CD4-positive, alpha-beta T cell (primary cell): ENCODE measurements around the gene COL15A1. TPM values are rescaled to one million over a fixed set of nuclear protein-coding genes. Genes with fewer than 3 reads are reported as not detected.

Experiments
- ATAC-seq: fragments of 200-7000 bp; cut with Tn5 transposase; one replicate; pipeline ENCODE4 v1.10.0; 2022; ENCODE audit warnings: mild to moderate bottlenecking; ENCODE audit not compliant: poor library complexity
- CTCF ChIA-PET: fragments of 350-600 bp; sonication (Branson Sonifier 250); formaldehyde crosslinking; loops from one replicate; lab custom pipeline; 2021; ENCODE audit warnings: antibody characterized with exemption, inconsistent platforms; lab: Charles Lee
- POLR2A ChIA-PET: fragments of 350-600 bp; sonication (Branson Sonifier 250); formaldehyde crosslinking; loops from one replicate; lab custom pipeline; 2021; ENCODE audit warnings: antibody characterized with exemption, inconsistent platforms; lab: Charles Lee
- DNase-seq, 14 experiments: peaks; one replicate each; pipeline ENCODE4 v3.0.0-alpha.2; 2013 to 2020; ENCODE audit warnings: mixed read lengths in 2 of 14
- H3K27ac ChIP-seq, 2 donors: one replicate each; pipeline versions ENCODE4 v1.5.1 to v1.7.0; 2013; ENCODE audit warnings: low read length in 2 of 2, low read depth in 1 of 2, mild to moderate bottlenecking in 1 of 2
- H3K27me3 ChIP-seq, 2 experiments: 1 replicate in 1 of 2; 2 replicates in 1 of 2; pipeline versions ENCODE4 v1.6.1 to v1.7.0; 2013; ENCODE audit warnings: low read length in 2 of 2, control low read depth in 1 of 2, mild to moderate bottlenecking in 1 of 2, moderate library complexity in 1 of 2; ENCODE audit not compliant: insufficient read depth in 2 of 2, control insufficient read depth in 1 of 2
- H3K36me3 ChIP-seq: one replicate; pipeline ENCODE4 v1.6.1; 2013; ENCODE audit warnings: low read length, control low read depth; ENCODE audit not compliant: insufficient read depth
- H3K4me1 ChIP-seq: one replicate; pipeline ENCODE4 v1.6.1; 2013; ENCODE audit warnings: low read length, control low read depth; ENCODE audit not compliant: insufficient read depth
- H3K4me3 ChIP-seq: one replicate; pipeline ENCODE4 v1.5.1; 2013; ENCODE audit warnings: mild to moderate bottlenecking, low read length, moderate library complexity
- H3K9me3 ChIP-seq, 2 experiments: 1 replicate in 1 of 2; 2 replicates in 1 of 2; pipeline versions ENCODE4 v1.6.1 to v1.7.0; 2013; ENCODE audit warnings: low read length in 2 of 2, mild to moderate bottlenecking in 2 of 2, control low read depth in 1 of 2, moderate library complexity in 1 of 2; ENCODE audit not compliant: control insufficient read depth in 1 of 2, insufficient read depth in 1 of 2
- H3K27ac Mint-ChIP-seq: one replicate; pipeline ENCODE4 v1.8.0; 2020; ENCODE audit warnings: mixed read lengths
- H3K27me3 Mint-ChIP-seq: one replicate; pipeline ENCODE4 v1.8.0; 2021; ENCODE audit warnings: mixed read lengths
- H3K36me3 Mint-ChIP-seq: one replicate; pipeline ENCODE4 v1.8.0; 2021; ENCODE audit warnings: low read depth, mixed read lengths
- H3K4me1 Mint-ChIP-seq: one replicate; pipeline ENCODE4 v1.8.0; 2021; ENCODE audit warnings: low read depth, mixed read lengths
- H3K4me3 Mint-ChIP-seq: one replicate; pipeline ENCODE4 v1.8.0; 2020; ENCODE audit warnings: mild to moderate bottlenecking, mixed read lengths
- H3K9me3 Mint-ChIP-seq: one replicate; pipeline ENCODE4 v1.8.0; 2020; ENCODE audit warnings: mixed read lengths
- CTCF ChIP-seq: fragments of 200-600 bp; IDR thresholded peaks from one replicate; pipeline ENCODE4 v1.8.0; 2022; ENCODE audit warnings: antibody characterized with exemption, mild to moderate bottlenecking
- intact Hi-C, 2 experiments: fragments of 100-400 bp; cut with DNase I in 1 of 2; cut with micrococcal nuclease in 1 of 2; formaldehyde crosslinking; loops; one replicate each; pipeline versions ENCODE4 v1.15.1 to v1.9.0; 2023 to 2025; cut with DNase I, micrococcal nuclease
- total RNA-seq, 174 experiments: library from RNA in 2 of 174; stranded (reverse) in 2 of 174; gene quantifications; one replicate each; pipeline ENCODE4 v1.2.3 and lab custom pipeline; 2021 to 2026

COL15A1 gene
- total RNA-seq, 2 experiments from 2014 or later: not detected

GRCh38 chr9:99076483-99077171 lies 132.9 kb downstream of the COL15A1 start:
- H3K27ac Mint-ChIP-seq: peak overlapping the region; percentile 68
- TF ChIP-seq CTCF: no peak
- Histone ChIP-seq H3K4me3 (no peak overlapping the region), H3K36me3 (no peaks in the 10 kb centered on the region), H3K4me1 (peaks cover 37% of the 10 kb centered on the region), H3K27ac (peak overlapping the region in 1 of 2 donors; percentile 64), H3K9me3 (no peaks in the 10 kb centered on the region), H3K27me3 (no peaks in the 10 kb centered on the region)
- peaks cover 61% of the 10 kb centered on the region for H3K4me1 Mint-ChIP-seq
- H3K36me3 Mint-ChIP-seq: no peaks in the 10 kb centered on the region
- DNase-seq (peak in 11 of 14 experiments; percentile 17 to 83 (median 44)), ATAC-seq (peak; percentile 93)
- ChIA-PET POLR2A (interaction anchor here (1.0 to 3.0 kb wide), 8 partner anchors 9 to 63 kb away, joined by 3 to 38 read pairs (median 6); partner anchors contain the start of gene TGFBR1), CTCF (interaction anchor here (0.6 kb wide), 1 partner anchor 1133 kb away, joined by 3 read pairs; no protein-coding TSS in a partner anchor)
- no peaks in the 10 kb centered on the region for H3K27me3 Mint-ChIP-seq
- no peaks in the 10 kb centered on the region for H3K9me3 Mint-ChIP-seq
- intact Hi-C loops: loop anchor here in 1 of 2 experiments (2.0 kb wide), 2 partner anchors 18 to 28 kb away; partner anchors contain the start of gene TGFBR1
- H3K4me3 Mint-ChIP-seq: peak overlapping the region; percentile 42

- CTCF ChIA-PET: no interaction called here
- intact Hi-C loops: no loop called here
- no peaks in the 10 kb centered on the region for H3K9me3 Mint-ChIP-seq
- no peaks in the 10 kb centered on the region for H3K36me3 Mint-ChIP-seq
- no peaks in the 10 kb centered on the region for H3K36me3 ChIP-seq
- no peak overlapping the region for H3K4me3 ChIP-seq
- ATAC-seq: no peak
- no peaks in the 10 kb centered on the region for H3K9me3 ChIP-seq
- H3K27me3 ChIP-seq: no peaks in the 10 kb centered on the region
- no peak for DNase-seq
- H3K27ac Mint-ChIP-seq: no peak overlapping the region
- H3K27me3 Mint-ChIP-seq: no peaks in the 10 kb centered on the region
- H3K27ac ChIP-seq: no peak overlapping the region
- peaks cover 57% of the 10 kb centered on the region for H3K4me1 Mint-ChIP-seq
- TF ChIP-seq CTCF: no peak
- peaks cover 36% of the 10 kb centered on the region for H3K4me1 ChIP-seq
- no peak overlapping the region for H3K4me3 Mint-ChIP-seq
- POLR2A ChIA-PET: no interaction called here
Measured at GRCh38 chr9:99078717-99079116, 135.0 kb downstream of the COL15A1 start.

- no peak for DNase-seq
- TF ChIP-seq CTCF: no peak
- H3K4me3 Mint-ChIP-seq: no peak overlapping the region
- ChIA-PET POLR2A (no interaction called here), CTCF (no interaction called here)
- Histone ChIP-seq H3K27me3 (no peaks in the 10 kb centered on the region), H3K27ac (no peak overlapping the region), H3K4me3 (no peak overlapping the region), H3K4me1 (peaks cover 36% of the 10 kb centered on the region), H3K9me3 (no peaks in the 10 kb centered on the region), H3K36me3 (no peaks in the 10 kb centered on the region)
- no peak overlapping the region for H3K27ac Mint-ChIP-seq
- H3K9me3 Mint-ChIP-seq: no peaks in the 10 kb centered on the region
- no peak for ATAC-seq
- peaks cover 57% of the 10 kb centered on the region for H3K4me1 Mint-ChIP-seq
- no peaks in the 10 kb centered on the region for H3K27me3 Mint-ChIP-seq
- no peaks in the 10 kb centered on the region for H3K36me3 Mint-ChIP-seq
- intact Hi-C loops: no loop called here
Measured at GRCh38 chr9:99079542-99079941, 135.8 kb downstream of the COL15A1 start.
